Measurements from ENCODE around the gene NLK. TPM values are rescaled to one million over a fixed set of nuclear protein-coding genes. Genes with fewer than 3 reads are reported as not detected.

Gene NLK
- total and polyA plus RNA-seq, 2 of the 13 experiments (the other 11 are each of a cell fraction or from before 2014, with no cell fraction given): 13.4 to 14.6 TPM

DNA sequence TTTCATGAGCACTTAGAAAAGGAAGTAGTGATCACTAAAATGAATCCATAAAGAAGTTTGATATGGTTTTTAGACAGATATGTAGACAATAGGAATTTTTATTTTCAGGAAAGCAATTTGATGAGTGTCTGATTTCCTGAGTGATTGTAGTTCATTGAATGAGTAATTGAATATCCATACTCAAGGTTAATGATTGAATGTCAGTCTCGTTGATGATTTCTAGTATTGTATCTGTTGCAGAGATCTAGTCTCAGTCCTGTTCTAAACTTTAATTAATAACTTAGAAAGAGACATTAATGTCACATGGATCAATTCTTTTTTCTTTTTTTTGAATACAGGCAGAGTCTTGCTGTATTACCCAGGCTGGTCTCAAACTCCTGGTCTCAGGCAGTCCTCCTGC is 78.3 kb downstream of the NLK start (continued):
- TF ChIP-seq, protein P1, sequence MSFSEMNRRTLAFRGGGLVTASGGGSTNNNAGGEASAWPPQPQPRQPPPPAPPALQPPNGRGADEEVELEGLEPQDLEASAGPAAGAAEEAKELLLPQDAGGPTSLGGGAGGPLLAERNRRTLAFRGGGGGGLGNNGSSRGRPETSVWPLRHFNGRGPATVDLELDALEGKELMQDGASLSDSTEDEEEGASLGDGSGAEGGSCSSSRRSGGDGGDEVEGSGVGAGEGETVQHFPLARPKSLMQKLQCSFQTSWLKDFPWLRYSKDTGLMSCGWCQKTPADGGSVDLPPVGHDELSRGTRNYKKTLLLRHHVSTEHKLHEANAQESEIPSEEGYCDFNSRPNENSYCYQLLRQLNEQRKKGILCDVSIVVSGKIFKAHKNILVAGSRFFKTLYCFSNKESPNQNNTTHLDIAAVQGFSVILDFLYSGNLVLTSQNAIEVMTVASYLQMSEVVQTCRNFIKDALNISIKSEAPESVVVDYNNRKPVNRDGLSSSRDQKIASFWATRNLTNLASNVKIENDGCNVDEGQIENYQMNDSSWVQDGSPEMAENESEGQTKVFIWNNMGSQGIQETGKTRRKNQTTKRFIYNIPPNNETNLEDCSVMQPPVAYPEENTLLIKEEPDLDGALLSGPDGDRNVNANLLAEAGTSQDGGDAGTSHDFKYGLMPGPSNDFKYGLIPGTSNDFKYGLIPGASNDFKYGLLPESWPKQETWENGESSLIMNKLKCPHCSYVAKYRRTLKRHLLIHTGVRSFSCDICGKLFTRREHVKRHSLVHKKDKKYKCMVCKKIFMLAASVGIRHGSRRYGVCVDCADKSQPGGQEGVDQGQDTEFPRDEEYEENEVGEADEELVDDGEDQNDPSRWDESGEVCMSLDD (CRISPR knock-in tag; IDR thresholded peaks at IDR 0.05; ENCODE audit: borderline replicate concordance): no peak
- TF ChIP-seq ZNF263 (CRISPR knock-in tag; IDR thresholded peaks at IDR 0.05): no peak
- no peak for TF ChIP-seq THYN1 (CRISPR knock-in tag; IDR thresholded peaks at IDR 0.05; ENCODE audit: borderline replicate concordance, low read depth)

GRCh38 chr17:28124962-28125361 is 82.5 kb downstream of the NLK start:
- CTCF ChIA-PET (ENCODE audit: low intra/inter-chr PET ratio, low total read pairs): no interaction called here
- TF ChIP-seq, protein P2, sequence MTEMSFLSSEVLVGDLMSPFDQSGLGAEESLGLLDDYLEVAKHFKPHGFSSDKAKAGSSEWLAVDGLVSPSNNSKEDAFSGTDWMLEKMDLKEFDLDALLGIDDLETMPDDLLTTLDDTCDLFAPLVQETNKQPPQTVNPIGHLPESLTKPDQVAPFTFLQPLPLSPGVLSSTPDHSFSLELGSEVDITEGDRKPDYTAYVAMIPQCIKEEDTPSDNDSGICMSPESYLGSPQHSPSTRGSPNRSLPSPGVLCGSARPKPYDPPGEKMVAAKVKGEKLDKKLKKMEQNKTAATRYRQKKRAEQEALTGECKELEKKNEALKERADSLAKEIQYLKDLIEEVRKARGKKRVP (CRISPR knock-in tag; IDR thresholded peaks at IDR 0.05): no peak
- TF ChIP-seq TP53 (CRISPR knock-in tag; conservative IDR thresholded peaks at IDR 0.05) (no peak), ZNF749 (CRISPR knock-in tag; IDR thresholded peaks at IDR 0.05; ENCODE audit: borderline replicate concordance) (no peak), ZNF644 (CRISPR knock-in tag; IDR thresholded peaks at IDR 0.05; ENCODE audit: low read depth) (no peak), ZNF24 (IDR thresholded peaks at IDR 0.05) (no peak)
- TF ChIP-seq, protein P3, sequence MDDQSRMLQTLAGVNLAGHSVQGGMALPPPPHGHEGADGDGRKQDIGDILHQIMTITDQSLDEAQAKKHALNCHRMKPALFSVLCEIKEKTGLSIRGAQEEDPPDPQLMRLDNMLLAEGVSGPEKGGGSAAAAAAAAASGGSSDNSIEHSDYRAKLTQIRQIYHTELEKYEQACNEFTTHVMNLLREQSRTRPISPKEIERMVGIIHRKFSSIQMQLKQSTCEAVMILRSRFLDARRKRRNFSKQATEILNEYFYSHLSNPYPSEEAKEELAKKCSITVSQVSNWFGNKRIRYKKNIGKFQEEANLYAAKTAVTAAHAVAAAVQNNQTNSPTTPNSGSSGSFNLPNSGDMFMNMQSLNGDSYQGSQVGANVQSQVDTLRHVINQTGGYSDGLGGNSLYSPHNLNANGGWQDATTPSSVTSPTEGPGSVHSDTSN (CRISPR knock-in tag; IDR thresholded peaks at IDR 0.05; ENCODE audit: borderline replicate concordance): no peak
- TF ChIP-seq, protein P4, sequence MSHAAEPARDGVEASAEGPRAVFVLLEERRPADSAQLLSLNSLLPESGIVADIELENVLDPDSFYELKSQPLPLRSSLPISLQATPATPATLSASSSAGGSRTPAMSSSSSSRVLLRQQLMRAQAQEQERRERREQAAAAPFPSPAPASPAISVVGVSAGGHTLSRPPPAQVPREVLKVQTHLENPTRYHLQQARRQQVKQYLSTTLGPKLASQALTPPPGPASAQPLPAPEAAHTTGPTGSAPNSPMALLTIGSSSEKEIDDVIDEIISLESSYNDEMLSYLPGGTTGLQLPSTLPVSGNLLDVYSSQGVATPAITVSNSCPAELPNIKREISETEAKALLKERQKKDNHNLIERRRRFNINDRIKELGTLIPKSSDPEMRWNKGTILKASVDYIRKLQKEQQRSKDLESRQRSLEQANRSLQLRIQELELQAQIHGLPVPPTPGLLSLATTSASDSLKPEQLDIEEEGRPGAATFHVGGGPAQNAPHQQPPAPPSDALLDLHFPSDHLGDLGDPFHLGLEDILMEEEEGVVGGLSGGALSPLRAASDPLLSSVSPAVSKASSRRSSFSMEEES (CRISPR knock-in tag; IDR thresholded peaks at IDR 0.05): no peak
- TF ChIP-seq, protein P5, sequence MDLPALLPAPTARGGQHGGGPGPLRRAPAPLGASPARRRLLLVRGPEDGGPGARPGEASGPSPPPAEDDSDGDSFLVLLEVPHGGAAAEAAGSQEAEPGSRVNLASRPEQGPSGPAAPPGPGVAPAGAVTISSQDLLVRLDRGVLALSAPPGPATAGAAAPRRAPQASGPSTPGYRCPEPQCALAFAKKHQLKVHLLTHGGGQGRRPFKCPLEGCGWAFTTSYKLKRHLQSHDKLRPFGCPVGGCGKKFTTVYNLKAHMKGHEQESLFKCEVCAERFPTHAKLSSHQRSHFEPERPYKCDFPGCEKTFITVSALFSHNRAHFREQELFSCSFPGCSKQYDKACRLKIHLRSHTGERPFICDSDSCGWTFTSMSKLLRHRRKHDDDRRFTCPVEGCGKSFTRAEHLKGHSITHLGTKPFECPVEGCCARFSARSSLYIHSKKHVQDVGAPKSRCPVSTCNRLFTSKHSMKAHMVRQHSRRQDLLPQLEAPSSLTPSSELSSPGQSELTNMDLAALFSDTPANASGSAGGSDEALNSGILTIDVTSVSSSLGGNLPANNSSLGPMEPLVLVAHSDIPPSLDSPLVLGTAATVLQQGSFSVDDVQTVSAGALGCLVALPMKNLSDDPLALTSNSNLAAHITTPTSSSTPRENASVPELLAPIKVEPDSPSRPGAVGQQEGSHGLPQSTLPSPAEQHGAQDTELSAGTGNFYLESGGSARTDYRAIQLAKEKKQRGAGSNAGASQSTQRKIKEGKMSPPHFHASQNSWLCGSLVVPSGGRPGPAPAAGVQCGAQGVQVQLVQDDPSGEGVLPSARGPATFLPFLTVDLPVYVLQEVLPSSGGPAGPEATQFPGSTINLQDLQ (CRISPR knock-in tag; IDR thresholded peaks at IDR 0.05): no peak
- TF ChIP-seq, protein P6, sequence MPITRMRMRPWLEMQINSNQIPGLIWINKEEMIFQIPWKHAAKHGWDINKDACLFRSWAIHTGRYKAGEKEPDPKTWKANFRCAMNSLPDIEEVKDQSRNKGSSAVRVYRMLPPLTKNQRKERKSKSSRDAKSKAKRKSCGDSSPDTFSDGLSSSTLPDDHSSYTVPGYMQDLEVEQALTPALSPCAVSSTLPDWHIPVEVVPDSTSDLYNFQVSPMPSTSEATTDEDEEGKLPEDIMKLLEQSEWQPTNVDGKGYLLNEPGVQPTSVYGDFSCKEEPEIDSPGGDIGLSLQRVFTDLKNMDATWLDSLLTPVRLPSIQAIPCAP (CRISPR knock-in tag; IDR thresholded peaks at IDR 0.05; ENCODE audit: low read depth): no peak

More at GRCh38 chr17:28124962-28125361, 82.5 kb downstream of the NLK start:
- intact Hi-C loops (cut with micrococcal nuclease; ENCODE audit: unreplicated experiment): no loop called here
- H2AFZ ChIP-seq (ENCODE audit: low read length): no peak overlapping the region
- BruUV-seq (replicated peaks): no TSS peak
- no peaks in the 10 kb centered on the region for H3K27me3 ChIP-seq (ENCODE audit: control insufficient read depth in 1 of 2, insufficient read depth in 2 of 2, low read length in 2 of 2)
- in situ Hi-C loops (cut with HindIII; ENCODE audit: extremely low pct_ligation_motif_present, low pct_unique_long_range_greater_than_20kb): loop anchor here (25.0 kb wide), 1 partner anchor 88 kb away; the partner anchor contains the start of gene NLK
- no peaks in the 10 kb centered on the region for H3K36me3 ChIP-seq (replicated peaks in 1 of 2; ENCODE audit: control insufficient read depth in 1 of 2, insufficient read depth in 2 of 2, low read length in 2 of 2)
- FAIRE-seq (no peak), ATAC-seq (no peak), DNase-seq (ENCODE audit: low spot score) (no peak)
- WGBS (ENCODE audit: low lambda C conversion rate): 100% methylated on average over 1 of the region's 1 CpG
- POLR2A ChIA-PET: no interaction called here
- H3K4me1 ChIP-seq (ENCODE audit: insufficient read depth, low read length): peaks cover 19% of the 10 kb centered on the region
- H3K4me2 ChIP-seq (ENCODE audit: low read depth, low read length): no peak overlapping the region
- no peak overlapping the region for H3K4me3 ChIP-seq (replicated peaks in 1 of 3; ENCODE audit: insufficient read depth in 1 of 3, low read depth in 2 of 3, low read length in 3 of 3)
- H4K20me1 ChIP-seq (ENCODE audit: insufficient read depth, low read length): no peaks in the 10 kb centered on the region
- no peak overlapping the region for H3K27ac ChIP-seq (ENCODE audit: extremely low read length, insufficient read depth, low read length)
- no peaks in the 10 kb centered on the region for H3K79me2 ChIP-seq (ENCODE audit: insufficient read depth, low read length)
- H3K9ac ChIP-seq (ENCODE audit: insufficient read depth, low read depth, low read length): no peak overlapping the region
- no peaks in the 10 kb centered on the region for H3K9me3 ChIP-seq (ENCODE audit: low read length)
